Measurements from ENCODE around the gene RCSD1.

Gene RCSD1

GRCh38 chr1:167687919-167688519 lies 58.0 kb downstream of the RCSD1 start:
- peak; percentile 96 for TF ChIP-seq CTCF (IDR thresholded peaks at IDR 0.05; ENCODE audit: low read length, missing control alignments)
- no peak overlapping the region for H3K4me3 ChIP-seq (replicated peaks; ENCODE audit: low read depth, low read length)
- DNase-seq (ENCODE audit: low read depth): peak; percentile 90

- no peak for DNase-seq (ENCODE audit: low read depth)
- H3K4me3 ChIP-seq (replicated peaks; ENCODE audit: low read depth, low read length): no peak overlapping the region
- no peak for TF ChIP-seq CTCF (IDR thresholded peaks at IDR 0.05; ENCODE audit: low read length, missing control alignments)
These were observed 59.5 kb downstream of the RCSD1 start for GRCh38 chr1:167689567-167689920.

- no peak for DNase-seq (ENCODE audit: low read depth)
- TF ChIP-seq CTCF (IDR thresholded peaks at IDR 0.05; ENCODE audit: low read length, missing control alignments): no peak
- H3K4me3 ChIP-seq (replicated peaks; ENCODE audit: low read depth, low read length): no peak overlapping the region
These were observed 60.0 kb downstream of the RCSD1 start for GRCh38 chr1:167690053-167690452.

- TF ChIP-seq CTCF (IDR thresholded peaks at IDR 0.05; ENCODE audit: low read length, missing control alignments): no peak
- H3K4me3 ChIP-seq (replicated peaks; ENCODE audit: low read depth, low read length): no peak overlapping the region
- DNase-seq (ENCODE audit: low read depth): no peak
These were observed 63.5 kb downstream of the RCSD1 start for GRCh38 chr1:167693425-167694045.

- no peak for DNase-seq (ENCODE audit: low read depth)
- H3K4me3 ChIP-seq (replicated peaks; ENCODE audit: low read depth, low read length): no peak overlapping the region
- TF ChIP-seq CTCF (IDR thresholded peaks at IDR 0.05; ENCODE audit: low read length, missing control alignments): no peak
These were observed 64.7 kb downstream of the RCSD1 start for GRCh38 chr1:167694691-167695090.

GRCh38 chr1:167695147-167695546 lies 65.1 kb downstream of the RCSD1 start:
- no peak for DNase-seq (ENCODE audit: low read depth)
- TF ChIP-seq CTCF (IDR thresholded peaks at IDR 0.05; ENCODE audit: low read length, missing control alignments): no peak

More at GRCh38 chr1:167695147-167695546, 65.1 kb downstream of the RCSD1 start:
- H3K4me3 ChIP-seq (replicated peaks; ENCODE audit: low read depth, low read length): no peak overlapping the region
